CD4-positive, alpha-beta T cell treated with Interferon alpha-2 for 1 hour (primary cell): Measurements from ENCODE around the gene CLIC5.

Source experiments
- DNase-seq, 2 donors: peaks; one replicate each; pipeline ENCODE4 v3.0.0-alpha.2; 2020 to 2022

The CLIC5 gene

DNA sequence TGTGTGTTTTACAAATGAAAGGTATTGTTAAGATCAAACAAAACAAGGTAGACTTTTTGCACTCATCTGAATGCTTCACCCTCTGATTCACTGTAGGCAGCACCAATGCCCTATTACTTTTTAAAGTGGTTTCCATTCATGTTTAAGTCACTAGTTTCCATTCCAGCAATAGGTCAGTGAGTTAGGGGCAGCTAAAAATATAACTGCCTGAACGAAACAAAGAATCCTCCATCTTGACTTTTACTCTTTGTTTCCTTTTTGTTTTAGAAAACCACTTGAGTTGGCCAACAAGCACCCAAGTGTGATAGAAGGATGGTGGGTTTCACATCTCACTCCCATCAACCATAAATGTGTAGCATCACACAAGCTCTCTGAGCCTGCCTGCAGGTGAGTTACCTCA lies 25.5 kb downstream of the CLIC5 start:
- DNase-seq, result no peak

GRCh38 chr6:45988635-45989034 lies 27.0 kb downstream of the CLIC5 start:
- DNase-seq, result no peak

- DNase-seq, result no peak
Measured at GRCh38 chr6:45987856-45988255, 27.8 kb downstream of the CLIC5 start.

DNA sequence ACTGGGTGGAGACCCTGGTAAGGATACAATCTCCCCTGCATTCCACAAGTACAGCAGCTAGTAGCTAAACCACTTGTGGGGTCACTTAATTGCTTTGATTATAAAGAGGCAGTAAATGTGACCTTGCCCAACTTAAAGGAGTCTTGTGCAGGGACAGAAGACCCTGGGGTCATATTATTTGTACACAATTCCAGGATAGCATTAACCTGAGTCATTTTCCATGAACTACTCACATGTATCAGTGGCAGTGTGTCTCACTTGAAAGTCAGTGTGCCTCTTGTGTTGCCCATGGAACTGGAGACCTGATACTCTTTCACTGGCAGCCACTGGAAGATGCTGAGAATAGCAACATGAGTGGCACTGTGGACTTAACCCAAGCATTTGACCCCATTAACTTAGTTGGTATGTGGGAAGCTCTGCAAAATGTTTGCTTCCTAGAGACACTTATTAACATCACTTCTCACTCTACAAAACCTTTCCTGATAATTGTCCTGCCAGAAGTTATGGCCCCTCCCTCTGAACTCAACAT lies 28.9 kb downstream of the CLIC5 start:
- no peak for DNase-seq

DNA sequence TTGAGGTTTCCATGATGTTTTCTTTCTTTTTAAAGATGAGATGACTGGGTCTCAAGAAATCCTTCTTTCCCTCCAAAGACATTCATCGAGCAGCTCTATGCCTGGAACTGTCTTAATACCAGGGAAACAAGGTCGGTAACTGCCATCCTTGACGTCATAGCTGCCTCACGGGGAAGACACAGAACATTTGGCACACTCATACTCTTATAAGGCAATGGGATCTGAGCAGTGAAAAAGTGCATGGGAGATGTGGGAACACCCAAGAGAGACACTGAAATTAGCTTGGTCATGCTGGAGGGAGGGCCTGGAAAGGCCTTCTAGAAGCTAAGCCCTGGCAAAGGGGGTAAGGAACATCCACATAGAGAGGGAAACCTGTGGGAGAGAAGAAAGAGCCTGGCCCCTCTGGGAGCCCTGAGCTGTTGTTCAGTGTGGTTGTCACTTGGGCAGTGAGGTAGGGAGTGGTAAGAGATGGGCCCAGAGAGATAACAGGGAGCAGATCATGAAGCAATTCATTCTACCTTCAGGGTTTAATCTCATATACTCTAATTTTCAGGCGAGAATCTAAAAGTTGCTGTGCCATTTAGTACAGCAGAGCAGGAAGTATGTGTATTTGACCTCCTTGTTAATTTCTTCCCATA lies 30.8 kb downstream of the CLIC5 start:
- DNase-seq, result no peak

DNA sequence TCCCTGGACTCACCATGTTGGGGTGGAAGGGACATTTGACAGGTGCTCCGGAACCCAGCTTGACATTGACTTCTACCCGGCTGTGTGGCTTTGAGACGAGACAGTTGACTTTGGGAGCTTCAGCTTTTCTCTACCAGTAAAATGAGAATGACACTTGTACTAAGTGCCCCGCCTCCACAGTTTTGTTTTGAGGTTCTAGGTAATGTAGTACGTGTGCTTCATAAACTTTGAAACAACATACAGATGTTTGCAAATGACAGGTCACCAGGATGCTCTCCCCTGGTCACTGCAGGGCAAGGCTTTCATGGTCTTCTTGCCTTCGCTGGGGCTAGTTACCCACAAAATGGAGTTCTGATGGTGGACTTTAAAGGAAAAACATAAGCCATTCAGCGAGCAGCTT lies 31.3 kb downstream of the CLIC5 start:
- DNase-seq, result no peak

DNA sequence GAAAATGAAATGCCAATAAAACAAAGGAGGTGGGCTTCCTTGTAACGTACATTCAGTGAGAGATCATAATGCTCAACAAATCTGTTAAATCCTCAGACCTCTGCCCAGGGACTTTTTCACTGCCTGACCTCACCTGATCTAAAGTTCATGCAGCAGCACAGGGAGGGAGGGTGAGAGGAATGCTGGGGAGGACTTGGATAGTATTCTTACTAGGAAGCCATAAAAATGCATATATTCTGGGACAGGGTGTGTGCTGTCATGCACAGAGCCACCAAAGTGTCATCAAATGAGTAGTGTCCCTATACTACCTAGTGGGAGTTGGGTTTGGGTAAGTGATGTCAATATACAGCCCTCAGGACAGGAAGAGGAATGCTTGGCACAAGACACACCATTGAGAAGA lies 32.6 kb downstream of the CLIC5 start:
- no peak for DNase-seq

DNA sequence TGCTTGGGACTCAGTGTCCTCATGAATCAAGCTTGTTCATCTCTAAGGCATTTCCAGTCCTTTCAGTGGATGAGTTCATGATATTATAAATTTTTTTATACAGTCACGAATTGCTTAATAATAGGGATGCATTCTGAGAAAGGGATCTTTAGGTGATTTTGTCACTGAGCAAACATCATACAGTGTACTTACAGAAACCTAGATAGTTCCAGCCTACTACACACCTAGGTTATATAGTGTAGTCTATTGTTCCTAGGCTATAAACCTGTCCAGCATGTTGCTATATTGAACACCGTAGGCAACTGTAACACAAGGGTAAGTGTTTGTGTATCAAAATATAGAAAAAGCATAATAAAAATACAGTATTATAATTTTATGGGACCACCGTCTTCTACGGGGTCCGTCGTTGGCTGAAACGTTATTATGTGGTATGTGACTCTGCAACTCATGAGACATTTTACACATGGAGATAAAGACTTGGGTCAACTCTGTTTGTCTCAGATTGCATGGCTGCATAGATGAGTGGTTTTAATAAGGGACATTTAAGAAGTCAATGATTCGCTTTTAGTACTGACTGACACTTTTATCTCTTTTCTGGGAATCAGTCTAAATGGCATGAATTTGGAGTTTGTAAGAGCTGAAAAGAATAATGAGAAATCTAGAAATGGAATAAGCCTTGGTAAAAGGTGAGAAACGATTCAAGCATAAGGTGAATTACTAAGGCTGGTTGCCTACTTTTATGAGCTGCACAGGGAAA lies 33.2 kb downstream of the CLIC5 start:
- DNase-seq, result no peak

- DNase-seq, result no peak
Measured at GRCh38 chr6:45981046-45981445, 34.6 kb downstream of the CLIC5 start.

DNA sequence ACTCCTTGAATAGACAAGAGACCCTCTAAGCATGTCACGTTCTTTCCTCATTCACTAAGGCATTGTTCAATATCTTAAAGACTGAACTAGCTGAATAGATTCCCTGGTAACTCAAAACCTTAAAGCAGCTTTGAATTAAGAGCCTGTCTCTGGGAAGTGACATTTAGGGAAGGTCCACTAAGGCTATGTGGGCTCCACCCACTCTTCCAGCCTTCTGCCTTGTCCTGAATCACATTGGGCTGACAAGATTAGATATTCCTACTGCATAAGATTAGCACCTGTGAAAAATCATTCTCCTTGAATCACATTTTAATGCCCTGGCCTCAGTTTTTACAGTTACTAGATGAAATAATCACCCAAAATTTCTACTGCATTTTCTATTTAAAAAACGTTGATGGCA lies 36.3 kb downstream of the CLIC5 start:
- no peak for DNase-seq

GRCh38 chr6:45974596-45974995 lies 41.1 kb downstream of the CLIC5 start:
- DNase-seq, result no peak

- DNase-seq, result no peak
Measured at GRCh38 chr6:45972795-45973503, 42.7 kb downstream of the CLIC5 start.

DNA sequence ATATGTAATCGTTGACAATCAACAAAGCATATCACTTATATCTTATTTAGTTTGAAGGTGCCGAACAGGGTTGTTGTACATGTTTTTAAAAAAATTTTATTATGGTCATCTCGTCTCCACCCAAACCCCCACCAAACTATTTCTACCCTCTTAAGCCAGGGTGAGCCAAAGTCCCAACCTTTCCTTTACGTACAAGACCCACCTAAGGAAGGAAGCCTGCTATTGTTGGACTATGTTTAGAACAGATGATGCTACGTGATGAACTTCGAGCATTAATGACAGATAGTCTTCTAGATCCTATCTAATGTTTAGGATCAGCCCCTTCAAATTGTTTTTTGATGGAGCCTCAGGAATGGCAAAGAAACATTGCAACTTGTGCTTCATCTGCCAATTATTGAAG lies 44.4 kb downstream of the CLIC5 start:
- no peak for DNase-seq

GRCh38 chr6:45970326-45970725 lies 45.3 kb downstream of the CLIC5 start:
- no peak for DNase-seq

DNA sequence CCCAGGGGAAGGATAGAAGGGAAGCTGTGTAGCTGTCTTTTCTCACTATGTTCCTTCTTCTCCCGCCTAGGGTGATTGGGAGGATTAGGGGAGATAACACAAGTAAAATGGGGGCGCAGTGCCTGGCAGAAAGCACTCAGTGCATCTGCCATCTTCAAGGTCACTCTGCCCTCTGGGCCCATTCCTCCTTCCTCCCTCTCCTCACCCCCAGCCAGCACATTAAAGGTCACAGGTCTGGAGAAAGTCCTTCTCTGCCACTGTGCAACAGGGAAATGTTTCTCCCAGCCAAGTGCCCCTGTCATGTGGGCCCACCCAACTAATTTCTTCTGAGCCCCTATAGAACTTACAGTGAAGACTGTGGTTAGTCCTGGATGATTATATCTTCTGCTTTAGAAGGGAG lies 45.8 kb downstream of the CLIC5 start:
- DNase-seq, result no peak

- no peak for DNase-seq
Measured at GRCh38 chr6:45969026-45969425, 46.6 kb downstream of the CLIC5 start.

- no peak for DNase-seq
Measured at GRCh38 chr6:45967363-45967762, 48.3 kb downstream of the CLIC5 start.

DNA sequence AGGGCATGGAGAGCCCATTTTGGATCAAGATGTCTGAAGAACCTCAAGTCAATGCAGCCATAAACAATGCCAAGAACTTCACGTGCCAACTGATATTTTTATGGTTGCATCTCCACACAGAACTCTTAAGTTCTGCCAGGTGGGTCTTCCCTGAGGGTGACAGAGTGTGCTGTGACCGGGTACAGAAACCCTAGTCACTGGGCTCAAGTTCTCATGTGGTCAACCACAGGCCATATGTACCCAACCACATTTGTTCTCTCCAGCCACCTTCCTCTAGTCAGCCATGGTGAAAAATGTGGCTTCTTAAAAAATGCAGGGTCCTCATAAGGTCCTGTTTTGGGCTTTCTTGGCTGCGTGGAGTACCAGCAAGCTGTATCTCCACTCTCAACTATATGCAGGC lies 48.9 kb downstream of the CLIC5 start:
- no peak for DNase-seq

DNA sequence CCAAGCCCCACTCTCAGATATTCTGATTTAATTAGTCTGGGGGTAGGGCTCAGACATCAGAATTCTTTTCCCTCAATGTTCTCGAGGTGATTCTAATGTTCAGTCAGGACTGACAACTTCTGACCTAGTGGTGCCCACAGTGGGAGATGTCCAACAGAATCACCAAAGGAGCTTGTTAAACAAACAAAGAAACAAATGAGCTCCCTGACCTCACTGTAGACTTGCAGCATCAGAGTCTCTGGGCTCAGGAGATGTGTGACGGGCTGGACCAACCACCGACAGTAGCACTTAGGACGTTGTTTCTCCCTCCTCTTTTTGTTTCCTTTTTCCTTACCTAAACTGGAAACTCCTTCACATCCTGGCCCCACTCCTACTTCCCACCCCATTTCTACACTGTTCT lies 49.3 kb downstream of the CLIC5 start:
- no peak for DNase-seq

- DNase-seq, result no peak
Measured at GRCh38 chr6:45965792-45966191, 49.9 kb downstream of the CLIC5 start.

GRCh38 chr6:45965007-45965406 lies 50.7 kb downstream of the CLIC5 start:
- no peak for DNase-seq

DNA sequence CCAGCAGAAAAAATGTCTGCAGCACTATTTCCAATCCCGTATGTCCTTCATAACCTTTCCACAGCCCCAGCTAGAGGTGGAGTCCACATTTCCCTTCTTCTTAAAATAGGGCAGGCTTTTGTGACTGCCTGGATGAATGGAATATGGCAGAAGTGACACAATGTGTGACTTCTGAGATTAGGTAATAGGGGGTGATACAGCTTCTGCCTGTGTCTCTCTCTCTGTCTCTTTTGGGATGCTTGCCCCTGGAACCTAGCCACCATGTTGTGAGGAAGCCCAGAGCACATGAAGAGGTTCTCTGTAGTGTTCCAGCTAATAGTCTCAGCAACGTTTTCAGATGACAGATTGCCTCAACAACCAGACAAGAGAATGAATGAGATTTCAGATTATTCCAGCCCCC lies 51.4 kb downstream of the CLIC5 start:
- DNase-seq, result no peak

DNA sequence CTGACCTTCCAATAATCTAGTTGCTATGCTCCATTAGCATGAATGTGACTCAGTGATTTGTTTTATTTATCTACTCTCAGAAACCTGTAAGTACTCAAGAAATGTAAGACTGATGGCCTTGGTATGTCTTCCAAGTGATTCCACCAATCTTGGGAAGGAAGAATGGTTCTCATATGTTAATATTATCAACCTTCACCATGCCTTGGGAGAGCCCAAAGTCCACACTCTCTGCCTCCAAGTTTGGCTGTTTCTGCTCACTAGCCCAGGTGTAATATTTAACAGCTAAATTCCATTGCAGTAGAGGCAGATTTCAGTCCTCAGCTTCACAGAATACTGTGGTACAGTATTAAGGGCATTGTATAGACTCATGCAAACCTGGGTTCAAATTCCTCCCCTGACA lies 51.8 kb downstream of the CLIC5 start:
- DNase-seq, result no peak

GRCh38 chr6:45961125-45961524 lies 54.5 kb downstream of the CLIC5 start:
- DNase-seq, result no peak
